ENCODE results near the gene TUT7.

- no peak for TF ChIP-seq CTCF (IDR thresholded peaks at IDR 0.05)
- no peak for TF ChIP-seq POLR2A (IDR thresholded peaks at IDR 0.05)
- no peak for TF ChIP-seq EP300 (IDR thresholded peaks at IDR 0.05)
Observed at GRCh38 chr9:86262492-86262891, 91.7 kb downstream of the TUT7 start.
